GM12878 (cell line): ENCODE results near the gene POT1. TPM values are rescaled to one million over a fixed set of nuclear protein-coding genes. Genes with fewer than 3 reads are reported as not detected.

ENCODE experiments used
- ATAC-seq: fragments of 200-7000 bp; cut with Tn5 transposase; 3 replicates; pipeline ENCODE4 v1.9.1; 2020; ENCODE audit warnings: mild to moderate bottlenecking, moderate library complexity
- BruUV-seq: library from RNA; stranded (reverse); fragments of 400-500 nt; replicated peaks from 2 replicates; lab custom pipeline; 2021; lab: Mats Ljungman, UMichigan
- CTCF ChIA-PET: fragments of 300-600 bp; sonication (Branson Sonifier 250); formaldehyde crosslinking; extraction: SDS; loops from one replicate; lab custom pipeline; 2021; ENCODE audit warnings: inconsistent platforms; lab: Yijun Ruan, JAX
- POLR2A ChIA-PET: fragments of 350-600 bp; formaldehyde crosslinking; extraction: SDS; loops from one replicate; lab custom pipeline; 2021; ENCODE audit warnings: inconsistent platforms; lab: Charles Lee
- RAD21 ChIA-PET: fragments of 300-600 bp; sonication (Branson Sonifier 250); formaldehyde crosslinking; loops from one replicate; lab custom pipeline; 2023; ENCODE audit warnings: antibody characterized with exemption; ENCODE audit not compliant: unreplicated experiment; lab: Charles Lee
- SMC1A ChIA-PET: fragments of 300-600 bp; sonication (Branson Sonifier 250); formaldehyde crosslinking; loops from one replicate; lab custom pipeline; 2023; ENCODE audit not compliant: unreplicated experiment, uncharacterized antibody; lab: Charles Lee
- DNase-seq: peaks from one replicate; pipeline ENCODE4 v3.0.0-alpha.2; 2011; ENCODE audit warnings: low read depth, low spot score
- FAIRE-seq: peaks from 3 replicates; lab custom pipeline; 2011; peaks lifted over from hg19 to GRCh38; lab: Jason Lieb, UNC
- H2AFZ ChIP-seq: 2 replicates; pipeline ENCODE4 v1.6.0; 2011; ENCODE audit warnings: low read depth, low read length, control low read depth; ENCODE audit not compliant: control insufficient read depth
- H3K27ac ChIP-seq: 2 replicates; pipeline ENCODE4 v1.5.1; 2011; ENCODE audit warnings: control low read depth; ENCODE audit not compliant: control insufficient read depth, insufficient read depth
- H3K27me3 ChIP-seq, 2 experiments: replicated peaks in 1 of 2; 2 replicates each; pipeline versions ENCODE4 v1.6.0 to v1.6.1; 2011; ENCODE audit warnings: low read length in 1 of 2; ENCODE audit not compliant: control insufficient read depth in 2 of 2, insufficient read depth in 2 of 2
- H3K36me3 ChIP-seq, 2 experiments: 2 replicates each; pipeline ENCODE4 v1.5.1; 2011; ENCODE audit warnings: low read length in 1 of 2; ENCODE audit not compliant: control insufficient read depth in 2 of 2, insufficient read depth in 2 of 2
- H3K4me1 ChIP-seq: 2 replicates; pipeline ENCODE4 v1.6.1; 2011; ENCODE audit warnings: mild to moderate bottlenecking, low read length, moderate library complexity, mixed read lengths; ENCODE audit not compliant: control insufficient read depth, insufficient read depth
- H3K4me2 ChIP-seq: 2 replicates; pipeline ENCODE4 v1.6.0; 2011; ENCODE audit warnings: control low read depth; ENCODE audit not compliant: control insufficient read depth, insufficient read depth
- H3K4me3 ChIP-seq: fragments of 200-600 bp; sonication (generic); 2 replicates; pipeline ENCODE4 v1.5.1; 2016
- H3K79me2 ChIP-seq: 2 replicates; pipeline ENCODE4 v1.6.0; 2011; ENCODE audit warnings: low read length; ENCODE audit not compliant: control insufficient read depth, insufficient read depth
- H3K9ac ChIP-seq: 2 replicates; pipeline ENCODE4 v1.8.0; 2011; ENCODE audit warnings: low read length, control low read depth, mixed read lengths; ENCODE audit not compliant: control insufficient read depth, insufficient read depth
- H3K9me3 ChIP-seq: replicated peaks from 3 replicates; pipeline ENCODE4 v1.5.1; 2011; ENCODE audit warnings: mild to moderate bottlenecking, low read length; ENCODE audit not compliant: control insufficient read depth, insufficient read depth
- H4K20me1 ChIP-seq: 2 replicates; pipeline ENCODE4 v1.6.0; 2011; ENCODE audit not compliant: control insufficient read depth, insufficient read depth
- ASH2L ChIP-seq: fragments of 300-600, 200-600 bp; sonication (generic); IDR thresholded peaks from 2 replicates; pipeline ENCODE4 v1.6.1; 2017; ENCODE audit warnings: low read depth, mild to moderate bottlenecking, borderline replicate concordance
- BCL11A ChIP-seq: IDR thresholded peaks from 2 replicates; pipeline ENCODE4 v1.6.1; 2011; ENCODE audit warnings: low read depth, low read length
- HDAC2 ChIP-seq: fragments of 200-600 bp; sonication (generic); IDR thresholded peaks from 2 replicates; pipeline ENCODE4 v1.6.1; 2017
- IKZF1 ChIP-seq: fragments of 450-650 bp; conservative IDR thresholded peaks from 2 replicates; pipeline ENCODE4 v1.6.1; 2017; ENCODE audit warnings: antibody characterized with exemption, mild to moderate bottlenecking
- IRF4 ChIP-seq: IDR thresholded peaks from 2 replicates; pipeline ENCODE4 v1.6.1; 2011; ENCODE audit warnings: low read depth, low read length
- LARP7 ChIP-seq: fragments of 450-650 bp; IDR thresholded peaks from 2 replicates; pipeline ENCODE4 v1.6.1; 2017; ENCODE audit warnings: mild to moderate bottlenecking
- MYB ChIP-seq: fragments of 150-350 bp; IDR thresholded peaks from 2 replicates; pipeline ENCODE4 v1.6.1; 2014; ENCODE audit warnings: mild to moderate bottlenecking, low read depth, low read length, borderline replicate concordance
- NBN ChIP-seq: fragments of 450-650 bp; IDR thresholded peaks from 2 replicates; pipeline ENCODE4 v1.6.1; 2016
- PAX5 ChIP-seq: IDR thresholded peaks from 2 replicates; pipeline ENCODE4 v1.6.1; 2011; ENCODE audit warnings: low read depth, low read length, borderline replicate concordance
- PAX8 ChIP-seq: fragments of 450-650 bp; IDR thresholded peaks from 2 replicates; pipeline ENCODE4 v1.6.1; 2017; ENCODE audit warnings: mild to moderate bottlenecking, moderate library complexity
- PBX3 ChIP-seq: IDR thresholded peaks from 2 replicates; pipeline ENCODE4 v1.6.1; 2011; ENCODE audit warnings: mild to moderate bottlenecking, low read depth, low read length, moderate library complexity; ENCODE audit not compliant: insufficient replicate concordance
- RB1 ChIP-seq: fragments of 450-650 bp; formaldehyde crosslinking; IDR thresholded peaks from 2 replicates; pipeline ENCODE4 v1.6.1; 2017; ENCODE audit warnings: mild to moderate bottlenecking, borderline replicate concordance
- RELB ChIP-seq: fragments of 450-650 bp; IDR thresholded peaks from 2 replicates; pipeline ENCODE4 v1.6.1; 2017; ENCODE audit warnings: low read depth, mild to moderate bottlenecking, moderate library complexity
- SIN3A ChIP-seq: IDR thresholded peaks from 2 replicates; pipeline ENCODE4 v1.6.1; 2012; ENCODE audit warnings: low read depth, low read length, improper control_type of control experiment
- SRF ChIP-seq, 2 experiments: IDR thresholded peaks; 2 replicates each; pipeline ENCODE4 v1.6.1; 2011; ENCODE audit warnings: low read depth in 2 of 2, low read length in 2 of 2, mild to moderate bottlenecking in 1 of 2, moderate library complexity in 1 of 2
- TCF3 ChIP-seq: IDR thresholded peaks from 2 replicates; pipeline ENCODE4 v1.6.1; 2012; ENCODE audit warnings: low read depth, mild to moderate bottlenecking, low read length, borderline replicate concordance; ENCODE audit not compliant: insufficient read depth
- TCF7 ChIP-seq: IDR thresholded peaks from 2 replicates; pipeline ENCODE4 v1.6.1; 2014; ENCODE audit warnings: antibody characterized with exemption, borderline replicate concordance
- WRNIP1 ChIP-seq: IDR thresholded peaks from 2 replicates; pipeline ENCODE4 v1.6.1; 2011; ENCODE audit warnings: low read depth, low read length, improper control_type of control experiment, borderline replicate concordance
- ZBED1 ChIP-seq: IDR thresholded peaks from 2 replicates; pipeline ENCODE4 v1.6.1; 2016; ENCODE audit warnings: borderline replicate concordance
- ZNF384 ChIP-seq: IDR thresholded peaks from 2 replicates; pipeline ENCODE4 v1.6.1; 2012; ENCODE audit warnings: low read depth, mild to moderate bottlenecking, low read length, improper control_type of control experiment, borderline replicate concordance
- WGBS: methylation state at CpG from one replicate; pipeline ENCODE4 v1.1.6; 2016; ENCODE audit warnings: low lambda C conversion rate; ENCODE audit not compliant: insufficient replicate concordance, insufficient coverage; ENCODE audit errors: missing lambda C conversion rate; 5-methylcytosine and 5-hydroxymethylcytosine counted together
- in situ Hi-C: fragments of 300-500 bp; cut with MboI; formaldehyde crosslinking; loops from 9 replicates; pipeline ENCODE4 v1.14.3; 2018; ENCODE audit warnings: mixed read lengths
- intact Hi-C: fragments of 100-400 bp; cut with micrococcal nuclease; formaldehyde crosslinking; loops from one replicate; pipeline ENCODE4 v1.14.2; 2022; ENCODE audit not compliant: unreplicated experiment
- polyA plus RNA-seq, 11 experiments: library from polyadenylated mRNA; depleted of rRNA in 4 of 11; unstranded in 6 of 11; stranded (reverse) in 5 of 11; fragments of >200 nt; fragmentation: Nextera tagmentation in 4 of 11; fragmentation: Illumina TruSeq in 1 of 11; extraction: Ambion mirVana in 4 of 11; extraction: Trizol in 1 of 11; gene quantifications; 1 replicate in 1 of 11; 2 replicates in 10 of 11; pipeline versions ENCODE4 v1.2.1 to v1.2.3, GENCODE V29; 2011 to 2016; ENCODE audit warnings: inconsistent platforms in 2 of 11, missing spikeins in 2 of 11, low read depth in 1 of 11
- total RNA-seq, 4 experiments: library from RNA; depleted of rRNA in 3 of 4; stranded (reverse); fragments of >200 nt in 3 of 4; fragmentation: Illumina TruSeq in 1 of 4; extraction: Trizol in 1 of 4; gene quantifications; 2 replicates each; pipeline versions ENCODE4 v1.2.1 to v1.2.3, GENCODE V29; 2013 to 2021

The POT1 gene
- total and polyA plus RNA-seq, 10 of the 15 experiments (the other 5 are each of a cell fraction or from before 2014, with no cell fraction given) = 16.3 to 87.0 (median 33.9) TPM

DNA sequence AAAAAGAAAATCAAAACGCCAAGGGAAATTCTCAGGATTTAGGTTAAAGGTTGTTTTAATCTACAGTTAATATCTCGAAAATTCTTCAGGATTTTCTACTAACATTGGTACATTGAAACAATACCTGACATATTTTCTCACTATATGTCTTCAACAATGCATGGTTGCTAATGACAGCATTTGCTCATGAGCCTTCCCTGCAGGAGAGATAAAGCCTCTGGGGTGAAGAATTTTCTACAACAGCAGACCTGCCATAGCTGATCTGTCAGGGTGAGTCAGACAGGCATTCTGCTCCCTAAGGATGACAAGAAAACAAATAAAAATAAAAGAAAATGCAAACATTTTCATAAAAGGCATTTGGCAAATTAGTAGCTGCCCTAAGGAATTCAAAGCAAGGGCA lies 152.4 kb downstream of the POT1 start:
- Histone ChIP-seq H3K27ac (no peak overlapping the region), H4K20me1 (no peaks in the 10 kb centered on the region), H3K9ac (no peak overlapping the region), H3K4me1 (no peaks in the 10 kb centered on the region), H3K36me3 (no peaks in the 10 kb centered on the region), H2AFZ (no peak overlapping the region), H3K4me2 (no peak overlapping the region), H3K79me2 (no peaks in the 10 kb centered on the region), H3K9me3 (no peaks in the 10 kb centered on the region), H3K4me3 (no peak overlapping the region), H3K27me3 (no peaks in the 10 kb centered on the region)
- no TSS peak for BruUV-seq
- SMC1A ChIA-PET = no interaction called here
- intact Hi-C loops (no loop called here), in situ Hi-C loops (no loop called here)
- RAD21 ChIA-PET = no interaction called here
- POLR2A ChIA-PET = no interaction called here
- CTCF ChIA-PET = interaction anchor here (1.1 kb wide), 1 partner anchor 8 kb away, joined by 3 read pairs; no protein-coding TSS in a partner anchor
- DNase-seq (no peak), FAIRE-seq (no peak), ATAC-seq (no peak)
- TF ChIP-seq PBX3 = no peak
- no peak for TF ChIP-seq NBN
- no peak for TF ChIP-seq LARP7
- TF ChIP-seq SRF (IDR thresholded peaks at IDR 0.05; ENCODE audit: low read depth in 2 of 2, low read length in 2 of 2) = no peak
- TF ChIP-seq ZBED1 = no peak
- TF ChIP-seq WRNIP1 = no peak
- TF ChIP-seq ZNF384 = no peak
- TF ChIP-seq TCF7 = no peak
- WGBS = 28% methylated on average over 2 of the region's 2 CpGs

- in situ Hi-C loops = no loop called here
- ChIA-PET RAD21 (no interaction called here), SMC1A (no interaction called here)
- TF ChIP-seq ZBED1 (no peak), SIN3A (no peak), IKZF1 (no peak), IRF4 (no peak), TCF3 (no peak), ASH2L (no peak), HDAC2 (no peak), PAX8 (no peak), MYB (no peak), RB1 (no peak), RELB (no peak), BCL11A (no peak), PAX5 (no peak)
Measured at GRCh38 chr7:124776153-124776552, 153.5 kb downstream of the POT1 start.

More at GRCh38 chr7:124776153-124776552, 153.5 kb downstream of the POT1 start:
- H4K20me1 ChIP-seq = no peaks in the 10 kb centered on the region
- ChIA-PET POLR2A (no interaction called here), CTCF (interaction anchor here (1.1 kb wide), 1 partner anchor 9 kb away, joined by 3 read pairs; no protein-coding TSS in a partner anchor)
- no peaks in the 10 kb centered on the region for H3K4me1 ChIP-seq
- BruUV-seq = no TSS peak
- no peaks in the 10 kb centered on the region for H3K79me2 ChIP-seq
- intact Hi-C loops = no loop called here
- H3K36me3 ChIP-seq = no peaks in the 10 kb centered on the region
- H3K9ac ChIP-seq = no peak overlapping the region
- H3K27me3 ChIP-seq = no peaks in the 10 kb centered on the region
- no peak overlapping the region for H3K4me2 ChIP-seq
- FAIRE-seq (no peak), DNase-seq (no peak), ATAC-seq (no peak)
- H3K4me3 ChIP-seq = no peak overlapping the region
- no peaks in the 10 kb centered on the region for H3K9me3 ChIP-seq
- 0% methylated on average over 2 of the region's 2 CpGs for WGBS
- H2AFZ ChIP-seq = no peak overlapping the region
- H3K27ac ChIP-seq = no peak overlapping the region
